Measurements from ENCODE around the gene RAD21L1.

DNA sequence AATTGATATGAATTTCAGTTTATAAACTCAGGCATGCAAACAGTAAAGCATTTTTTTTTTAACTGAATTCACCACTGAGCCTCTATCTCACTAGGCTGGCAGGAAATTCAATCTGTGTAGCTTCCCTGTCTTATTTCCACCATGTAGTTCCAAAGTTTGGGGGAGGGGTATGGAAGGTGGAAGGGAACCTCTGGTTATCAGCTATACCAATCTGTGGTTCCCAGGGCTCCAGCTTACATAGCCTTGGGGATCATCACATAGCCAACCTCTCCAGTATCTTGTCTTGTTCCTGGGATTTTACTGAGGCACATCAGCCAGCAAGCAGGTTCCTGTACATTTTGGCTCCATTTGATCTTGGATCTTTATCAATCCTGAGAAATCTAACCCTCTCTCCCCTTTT lies 15.6 kb downstream of the RAD21L1 start:
- TF ChIP-seq, protein P1, sequence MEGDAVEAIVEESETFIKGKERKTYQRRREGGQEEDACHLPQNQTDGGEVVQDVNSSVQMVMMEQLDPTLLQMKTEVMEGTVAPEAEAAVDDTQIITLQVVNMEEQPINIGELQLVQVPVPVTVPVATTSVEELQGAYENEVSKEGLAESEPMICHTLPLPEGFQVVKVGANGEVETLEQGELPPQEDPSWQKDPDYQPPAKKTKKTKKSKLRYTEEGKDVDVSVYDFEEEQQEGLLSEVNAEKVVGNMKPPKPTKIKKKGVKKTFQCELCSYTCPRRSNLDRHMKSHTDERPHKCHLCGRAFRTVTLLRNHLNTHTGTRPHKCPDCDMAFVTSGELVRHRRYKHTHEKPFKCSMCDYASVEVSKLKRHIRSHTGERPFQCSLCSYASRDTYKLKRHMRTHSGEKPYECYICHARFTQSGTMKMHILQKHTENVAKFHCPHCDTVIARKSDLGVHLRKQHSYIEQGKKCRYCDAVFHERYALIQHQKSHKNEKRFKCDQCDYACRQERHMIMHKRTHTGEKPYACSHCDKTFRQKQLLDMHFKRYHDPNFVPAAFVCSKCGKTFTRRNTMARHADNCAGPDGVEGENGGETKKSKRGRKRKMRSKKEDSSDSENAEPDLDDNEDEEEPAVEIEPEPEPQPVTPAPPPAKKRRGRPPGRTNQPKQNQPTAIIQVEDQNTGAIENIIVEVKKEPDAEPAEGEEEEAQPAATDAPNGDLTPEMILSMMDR (IDR thresholded peaks at IDR 0.05; ENCODE audit: poor library complexity) = no peak
- TF ChIP-seq EZH2phosphoT487 (IDR thresholded peaks at IDR 0.05; ENCODE audit: low read depth, severe bottlenecking, unreplicated experiment) (no peak), EZH2 (IDR thresholded peaks at IDR 0.05; ENCODE audit: borderline replicate concordance) (no peak)
